Uterine smooth muscle cell (primary cell): ENCODE results near the gene ARMC7. TPM values are rescaled to one million over a fixed set of nuclear protein-coding genes. Genes with fewer than 3 reads are reported as not detected.

ENCODE experiments used
- total RNA-seq: library from RNA; depleted of rRNA; stranded (reverse); fragments of >200 nt; gene quantifications from 2 replicates; pipeline ENCODE4 v1.2.3, GENCODE V29; 2014

Gene ARMC7
- 2.2 and 2.8 TPM in 2 replicates for total RNA-seq

GRCh38 chr17:75109407-75110233 lies at the start of gene ARMC7:
Gene ARMC7, plus strand, starts transcription at chr17:75109969. Its CDS starts 320 bp downstream, at chr17:75110289.

GRCh38 chr17:75087558-75088453 lies 22.0 kb upstream of the ARMC7 start, which contains the start of gene SLC16A5:
Gene SLC16A5, plus strand, starts transcription at chr17:75087954. Its CDS starts 5,683 bp downstream, at chr17:75093637.

GRCh38 chr17:75131278-75132017 lies 21.7 kb downstream of the ARMC7 start, which contains the start of gene NT5C:
Gene NT5C, minus strand, starts transcription at chr17:75131742. Its CDS starts 35 bp downstream, at chr17:75131707.

GRCh38 chr17:75154195-75155106 lies 44.7 kb downstream of the ARMC7 start, which contains the start of gene JPT1:
Gene JPT1, minus strand, starts transcription at chr17:75154512. Its CDS starts 115 bp downstream, at chr17:75154397.

Other genes with a start within 250 kb of the ARMC7 start
- gene FDXR, start 237.0 kb upstream of the ARMC7 start, total RNA-seq: 21.6 and 52.0 TPM in 2 replicates
- not detected in 2 replicates for gene FADS6, start 216.3 kb upstream of the ARMC7 start, total RNA-seq
- under 0.01 TPM in 1 of 2 replicates, not detected in the other for gene USH1G, start 186.7 kb upstream of the ARMC7 start, total RNA-seq
- gene OTOP2, start 185.7 kb upstream of the ARMC7 start, total RNA-seq: not detected in 2 replicates
- gene OTOP3, start 174.1 kb upstream of the ARMC7 start, total RNA-seq: not detected in 2 replicates
- 0.44 and 0.75 TPM in 2 replicates for gene HID1, start 137.2 kb upstream of the ARMC7 start, total RNA-seq
- 11.7 and 14.8 TPM in 2 replicates for gene CDR2L, start 122.3 kb upstream of the ARMC7 start, total RNA-seq
- 35.6 and 57.5 TPM in 2 replicates for gene MRPL58, start 97.3 kb upstream of the ARMC7 start, total RNA-seq
- gene ATP5PD, start 63.0 kb upstream of the ARMC7 start, total RNA-seq: 293 and 304 TPM in 2 replicates
- gene KCTD2, start 62.7 kb upstream of the ARMC7 start, total RNA-seq: 15.2 and 15.5 TPM in 2 replicates
- gene SLC16A5, start 22.0 kb upstream of the ARMC7 start, total RNA-seq: 5.2 and 8.7 TPM in 2 replicates
- gene NT5C, start 21.8 kb downstream of the ARMC7 start, total RNA-seq: 42.7 and 77.2 TPM in 2 replicates
- 99.0 and 156 TPM in 2 replicates for gene JPT1, start 44.5 kb downstream of the ARMC7 start, total RNA-seq
- 116 and 122 TPM in 2 replicates for gene SUMO2, start 73.0 kb downstream of the ARMC7 start, total RNA-seq
- 25.9 and 56.6 TPM in 2 replicates for gene NUP85, start 95.7 kb downstream of the ARMC7 start, total RNA-seq
- 10.4 and 16.0 TPM in 2 replicates for gene GGA3, start 151.6 kb downstream of the ARMC7 start, total RNA-seq
- 44.0 and 62.5 TPM in 2 replicates for gene MRPS7, start 151.9 kb downstream of the ARMC7 start, total RNA-seq
- 7.6 and 8.3 TPM in 2 replicates for gene MIF4GD, start 161.3 kb downstream of the ARMC7 start, total RNA-seq
- gene SLC25A19, start 179.5 kb downstream of the ARMC7 start, total RNA-seq: 6.1 and 11.0 TPM in 2 replicates